Endothelial cell (in vitro differentiated cells): ENCODE data around the gene SLC28A1. TPM values are rescaled to one million over a fixed set of nuclear protein-coding genes. Genes with fewer than 3 reads are reported as not detected.

Source experiments
- DNase-seq: peaks from one replicate; pipeline ENCODE4 v3.0.0; 2021; ENCODE audit warnings: low spot score
- H3K27ac Mint-ChIP-seq: one replicate; pipeline ENCODE4 v1.8.0; 2021; ENCODE audit warnings: mixed read lengths, inconsistent platforms; ENCODE audit not compliant: unreplicated experiment
- H3K27me3 Mint-ChIP-seq: one replicate; pipeline ENCODE4 v1.8.0; 2021; ENCODE audit warnings: mild to moderate bottlenecking, moderate library complexity, mixed read lengths, inconsistent platforms; ENCODE audit not compliant: unreplicated experiment
- H3K36me3 Mint-ChIP-seq: one replicate; pipeline ENCODE4 v1.8.0; 2021; ENCODE audit warnings: mild to moderate bottlenecking, low read depth, mixed read lengths, inconsistent platforms; ENCODE audit not compliant: unreplicated experiment
- H3K4me1 Mint-ChIP-seq: one replicate; pipeline ENCODE4 v1.8.0; 2021; ENCODE audit warnings: mild to moderate bottlenecking, mixed read lengths, inconsistent platforms; ENCODE audit not compliant: unreplicated experiment
- H3K4me3 Mint-ChIP-seq: one replicate; pipeline ENCODE4 v1.8.0; 2021; ENCODE audit warnings: mild to moderate bottlenecking, mixed read lengths, inconsistent platforms; ENCODE audit not compliant: unreplicated experiment
- H3K9me3 Mint-ChIP-seq: one replicate; pipeline ENCODE4 v1.8.0; 2021; ENCODE audit warnings: mixed read lengths, inconsistent platforms; ENCODE audit not compliant: unreplicated experiment
- total RNA-seq: library from RNA; stranded (reverse); fragmentation: NEBNext Ultra II Directional; extraction: Animal tissue kit (Norgen Biotek cat#: 25700); gene quantifications from one replicate; pipeline ENCODE4 v1.2.1, GENCODE V29; 2021; ENCODE audit not compliant: unreplicated experiment
- TF ChIP-seq, protein P1 (sequence below): fragments of 200-600 bp; sonication (generic); IDR thresholded peaks from one replicate; pipeline ENCODE4 v1.5.0; 2021; ENCODE audit warnings: antibody characterized with exemption; ENCODE audit not compliant: unreplicated experiment

SLC28A1 gene
- total RNA-seq, 1 donor from 2014 or later: not detected

DNA sequence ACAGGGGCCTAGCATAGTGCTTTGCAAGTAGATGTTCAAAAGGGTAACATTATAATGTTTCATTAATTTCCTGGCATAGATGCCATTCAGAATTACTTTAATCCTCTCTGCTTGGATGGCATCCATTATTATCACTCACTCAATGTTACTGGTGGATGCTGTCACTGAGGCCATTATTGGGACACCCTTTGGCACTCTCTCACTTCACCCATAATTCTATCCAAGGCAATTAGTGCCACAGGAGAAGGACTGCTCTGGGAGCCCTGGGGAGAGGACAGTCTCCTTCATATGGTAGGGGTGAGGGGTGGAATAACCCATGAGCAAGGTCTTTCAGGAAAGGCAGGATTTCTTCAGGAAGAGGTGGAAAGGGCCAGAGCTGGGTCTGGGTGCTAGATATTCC lies 28.7 kb upstream of the SLC28A1 start:
- Mint-ChIP-seq H3K27ac (peak overlapping the region; percentile 44), H3K9me3 (no peaks in the 10 kb centered on the region), H3K4me3 (peak overlapping the region; percentile 56), H3K4me1 (peaks cover 20% of the 10 kb centered on the region), H3K27me3 (peaks cover 4% of the 10 kb centered on the region), H3K36me3 (peaks cover 26% of the 10 kb centered on the region)
- no peak for DNase-seq
- TF ChIP-seq, protein P1, sequence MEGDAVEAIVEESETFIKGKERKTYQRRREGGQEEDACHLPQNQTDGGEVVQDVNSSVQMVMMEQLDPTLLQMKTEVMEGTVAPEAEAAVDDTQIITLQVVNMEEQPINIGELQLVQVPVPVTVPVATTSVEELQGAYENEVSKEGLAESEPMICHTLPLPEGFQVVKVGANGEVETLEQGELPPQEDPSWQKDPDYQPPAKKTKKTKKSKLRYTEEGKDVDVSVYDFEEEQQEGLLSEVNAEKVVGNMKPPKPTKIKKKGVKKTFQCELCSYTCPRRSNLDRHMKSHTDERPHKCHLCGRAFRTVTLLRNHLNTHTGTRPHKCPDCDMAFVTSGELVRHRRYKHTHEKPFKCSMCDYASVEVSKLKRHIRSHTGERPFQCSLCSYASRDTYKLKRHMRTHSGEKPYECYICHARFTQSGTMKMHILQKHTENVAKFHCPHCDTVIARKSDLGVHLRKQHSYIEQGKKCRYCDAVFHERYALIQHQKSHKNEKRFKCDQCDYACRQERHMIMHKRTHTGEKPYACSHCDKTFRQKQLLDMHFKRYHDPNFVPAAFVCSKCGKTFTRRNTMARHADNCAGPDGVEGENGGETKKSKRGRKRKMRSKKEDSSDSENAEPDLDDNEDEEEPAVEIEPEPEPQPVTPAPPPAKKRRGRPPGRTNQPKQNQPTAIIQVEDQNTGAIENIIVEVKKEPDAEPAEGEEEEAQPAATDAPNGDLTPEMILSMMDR: no peak

DNA sequence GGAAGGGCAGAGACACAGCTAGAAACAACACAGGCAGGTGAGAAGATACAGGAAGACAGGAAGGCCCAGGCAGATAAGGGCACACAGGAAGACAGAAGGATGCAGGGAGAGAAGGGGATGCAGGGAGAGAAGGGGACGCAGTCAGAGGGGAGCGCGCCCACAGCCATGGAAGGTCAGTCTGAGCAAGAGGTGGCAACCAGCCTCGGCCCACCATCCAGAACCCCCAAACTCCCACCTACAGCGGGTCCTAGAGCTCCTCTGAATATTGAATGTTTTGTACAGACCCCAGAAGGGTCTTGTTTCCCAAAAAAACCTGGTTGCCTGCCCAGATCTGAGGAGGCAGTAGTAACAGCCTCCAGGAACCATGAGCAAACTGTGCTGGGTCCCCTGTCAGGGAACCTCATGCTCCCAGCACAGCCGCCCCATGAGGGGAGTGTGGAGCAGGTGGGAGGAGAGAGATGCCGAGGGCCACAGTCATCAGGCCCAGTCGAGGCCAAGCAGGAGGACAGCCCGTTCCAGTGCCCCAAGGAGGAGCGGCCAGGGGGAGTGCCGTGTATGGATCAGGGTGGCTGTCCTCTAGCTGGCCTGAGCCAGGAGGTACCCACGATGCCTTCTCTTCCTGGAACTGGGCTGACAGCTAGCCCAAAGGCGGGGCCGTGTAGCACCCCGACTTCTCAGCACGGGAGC lies 27.6 kb upstream of the SLC28A1 start:
- no peak for DNase-seq
- Mint-ChIP-seq H3K4me3 (peak overlapping the region; percentile 75), H3K9me3 (no peaks in the 10 kb centered on the region), H3K27ac (no peak overlapping the region), H3K4me1 (peaks cover 20% of the 10 kb centered on the region), H3K27me3 (peaks cover 4% of the 10 kb centered on the region), H3K36me3 (peaks cover 26% of the 10 kb centered on the region)
- TF ChIP-seq, protein P1: no peak

DNA sequence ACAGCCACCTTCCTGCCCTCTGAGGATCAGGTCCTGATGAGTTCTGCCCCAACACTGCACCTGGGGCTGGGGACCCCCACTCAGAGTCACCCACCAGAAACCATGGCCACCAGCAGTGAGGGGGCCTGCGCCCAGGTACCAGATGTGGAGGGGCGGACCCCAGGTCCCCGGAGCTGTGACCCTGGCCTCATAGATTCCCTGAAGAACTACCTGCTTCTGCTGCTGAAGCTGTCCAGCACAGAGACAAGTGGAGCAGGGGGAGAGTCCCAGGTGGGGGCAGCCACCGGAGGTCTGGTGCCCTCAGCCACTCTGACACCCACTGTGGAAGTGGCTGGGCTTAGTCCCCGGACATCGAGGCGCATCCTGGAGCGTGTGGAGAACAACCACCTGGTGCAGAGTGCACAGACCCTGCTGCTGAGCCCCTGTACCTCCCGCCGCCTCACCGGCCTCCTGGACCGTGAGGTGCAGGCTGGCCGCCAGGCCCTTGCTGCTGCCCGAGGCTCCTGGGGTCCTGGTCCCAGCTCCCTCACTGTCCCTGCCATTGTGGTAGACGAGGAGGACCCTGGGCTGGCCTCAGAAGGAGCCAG lies 27.0 kb upstream of the SLC28A1 start:
- no peaks in the 10 kb centered on the region for H3K9me3 Mint-ChIP-seq
- H3K36me3 Mint-ChIP-seq: peaks cover 26% of the 10 kb centered on the region
- TF ChIP-seq, protein P1: no peak
- peaks cover 20% of the 10 kb centered on the region for H3K4me1 Mint-ChIP-seq
- H3K27ac Mint-ChIP-seq: no peak overlapping the region
- DNase-seq: no peak
- H3K4me3 Mint-ChIP-seq: no peak overlapping the region
- peaks cover 4% of the 10 kb centered on the region for H3K27me3 Mint-ChIP-seq

DNA sequence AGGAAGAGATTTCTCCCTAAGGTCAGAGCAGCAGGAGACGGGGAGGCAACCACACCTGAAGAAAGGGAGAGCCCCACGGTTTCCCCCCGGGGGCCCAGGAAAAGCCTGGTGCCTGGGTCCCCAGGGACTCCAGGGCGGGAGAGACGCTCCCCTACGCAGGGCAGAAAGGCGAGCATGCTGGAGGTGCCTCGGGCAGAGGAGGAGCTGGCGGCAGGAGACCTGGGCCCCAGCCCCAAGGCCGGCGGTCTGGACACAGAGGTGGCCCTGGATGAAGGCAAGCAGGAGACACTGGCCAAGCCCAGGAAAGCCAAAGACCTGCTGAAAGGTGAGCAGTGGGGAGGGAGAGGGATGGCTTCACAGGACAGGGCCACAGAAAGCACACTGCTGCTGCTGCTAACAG lies 26.2 kb upstream of the SLC28A1 start:
- Mint-ChIP-seq H3K4me3 (no peak overlapping the region), H3K36me3 (peaks cover 26% of the 10 kb centered on the region), H3K4me1 (peaks cover 20% of the 10 kb centered on the region), H3K27ac (no peak overlapping the region), H3K27me3 (peaks cover 4% of the 10 kb centered on the region), H3K9me3 (no peaks in the 10 kb centered on the region)
- no peak for DNase-seq
- TF ChIP-seq, protein P1: no peak

DNA sequence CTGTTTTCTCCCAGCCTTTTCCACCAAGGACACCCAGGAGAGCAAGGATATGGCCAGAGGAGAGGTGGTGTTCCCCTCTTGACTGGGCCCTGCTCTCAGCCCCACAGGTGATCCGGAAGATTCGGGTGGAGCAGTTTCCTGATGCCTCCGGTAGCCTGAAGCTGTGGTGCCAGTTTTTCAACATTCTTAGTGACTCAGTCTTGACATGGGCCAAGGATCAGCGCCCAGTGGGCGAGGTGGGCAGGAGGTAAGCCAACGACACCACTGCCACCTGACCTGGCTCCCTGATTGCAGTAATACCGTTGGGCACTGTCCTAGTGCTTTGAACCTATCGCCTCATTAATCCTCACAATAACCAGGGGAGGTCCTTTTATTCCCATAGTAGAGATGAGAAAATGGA lies 25.3 kb upstream of the SLC28A1 start:
- Mint-ChIP-seq H3K4me3 (no peak overlapping the region), H3K9me3 (no peaks in the 10 kb centered on the region), H3K27ac (no peak overlapping the region), H3K27me3 (peaks cover 3% of the 10 kb centered on the region), H3K36me3 (peaks cover 26% of the 10 kb centered on the region), H3K4me1 (peaks cover 20% of the 10 kb centered on the region)
- TF ChIP-seq, protein P1: no peak
- DNase-seq: no peak
